IPS-18c (cell line): Measurements from ENCODE around the gene ZNF436.

Source experiments
- H3K4me3 ChIP-seq: 2 replicates; pipeline ENCODE4 v1.7.0; 2013; ENCODE audit warnings: low read depth, mild to moderate bottlenecking, low read length, moderate library complexity; ENCODE audit not compliant: insufficient read depth
- H3K9me3 ChIP-seq: one replicate; pipeline ENCODE4 v1.6.1; 2013; ENCODE audit warnings: mild to moderate bottlenecking, low read length, moderate library complexity; ENCODE audit not compliant: control insufficient read depth, insufficient read depth

Gene ZNF436

GRCh38 chr1:23369335-23370013 lies at the start of gene ZNF436:
ZNF436 (minus strand) TSS chr1:23369836; CDS start chr1:23368005, 1,831 bp downstream.
- no peaks in the 10 kb centered on the region for H3K9me3 ChIP-seq
- H3K4me3 ChIP-seq, result peak within 1 kb of the TSS; percentile 97

- Histone ChIP-seq H3K9me3 (peaks cover 5% of the 10 kb centered on the region), H3K4me3 (no peak overlapping the region)
These were observed 49.5 kb upstream of the ZNF436 start for GRCh38 chr1:23419180-23419579.

GRCh38 chr1:23417570-23417969 lies 47.9 kb upstream of the ZNF436 start:
- Histone ChIP-seq H3K9me3 (peaks cover 5% of the 10 kb centered on the region), H3K4me3 (no peak overlapping the region)

GRCh38 chr1:23416964-23417363 lies 47.3 kb upstream of the ZNF436 start:
- peaks cover 5% of the 10 kb centered on the region for H3K9me3 ChIP-seq
- no peak overlapping the region for H3K4me3 ChIP-seq

- Histone ChIP-seq H3K9me3 (no peaks in the 10 kb centered on the region), H3K4me3 (no peak overlapping the region)
These were observed 39.2 kb upstream of the ZNF436 start for GRCh38 chr1:23408797-23409290.

GRCh38 chr1:23407016-23407630 lies 37.5 kb upstream of the ZNF436 start:
- H3K9me3 ChIP-seq, result no peaks in the 10 kb centered on the region

GRCh38 chr1:23405946-23406345 lies 36.3 kb upstream of the ZNF436 start:
- Histone ChIP-seq H3K9me3 (no peaks in the 10 kb centered on the region), H3K4me3 (no peak overlapping the region)

More at GRCh38 chr1:23407016-23407630, 37.5 kb upstream of the ZNF436 start:
- H3K4me3 ChIP-seq, result no peak overlapping the region

GRCh38 chr1:23403735-23404486 lies 34.3 kb upstream of the ZNF436 start:
- Histone ChIP-seq H3K4me3 (peak overlapping the region; percentile 25; the same call in 1 of the 2 replicates), H3K9me3 (no peaks in the 10 kb centered on the region)

GRCh38 chr1:23403355-23403734 lies 33.7 kb upstream of the ZNF436 start:
- Histone ChIP-seq H3K9me3 (no peaks in the 10 kb centered on the region), H3K4me3 (peak overlapping the region; percentile 25; the same call in 1 of the 2 replicates)

GRCh38 chr1:23403038-23403336 lies 33.4 kb upstream of the ZNF436 start:
- Histone ChIP-seq H3K9me3 (no peaks in the 10 kb centered on the region), H3K4me3 (no peak overlapping the region)

GRCh38 chr1:23402286-23403037 lies 32.8 kb upstream of the ZNF436 start:
- no peak overlapping the region for H3K4me3 ChIP-seq

GRCh38 chr1:23401313-23401712 lies 31.7 kb upstream of the ZNF436 start:
- Histone ChIP-seq H3K9me3 (no peaks in the 10 kb centered on the region), H3K4me3 (no peak overlapping the region)

More at GRCh38 chr1:23402286-23403037, 32.8 kb upstream of the ZNF436 start:
- H3K9me3 ChIP-seq, result no peaks in the 10 kb centered on the region

GRCh38 chr1:23400324-23401114 lies 30.9 kb upstream of the ZNF436 start:
- Histone ChIP-seq H3K9me3 (no peaks in the 10 kb centered on the region), H3K4me3 (no peak overlapping the region)

GRCh38 chr1:23399229-23399628 lies 29.6 kb upstream of the ZNF436 start:
- H3K4me3 ChIP-seq, result no peak overlapping the region
- no peaks in the 10 kb centered on the region for H3K9me3 ChIP-seq

- H3K9me3 ChIP-seq, result no peaks in the 10 kb centered on the region
- H3K4me3 ChIP-seq, result no peak overlapping the region
These were observed 28.3 kb upstream of the ZNF436 start for GRCh38 chr1:23397908-23398307.

GRCh38 chr1:23396380-23396779 lies 26.7 kb upstream of the ZNF436 start:
- H3K4me3 ChIP-seq, result no peak overlapping the region
- H3K9me3 ChIP-seq, result no peaks in the 10 kb centered on the region

GRCh38 chr1:23395849-23396248 lies 26.2 kb upstream of the ZNF436 start:
- no peaks in the 10 kb centered on the region for H3K9me3 ChIP-seq

More at GRCh38 chr1:23395849-23396248, 26.2 kb upstream of the ZNF436 start:
- H3K4me3 ChIP-seq, result no peak overlapping the region
